GM19324 (cell line): ENCODE results near the gene ZBED3.

Experiments
- ATAC-seq: cut with Tn5 transposase; IDR thresholded peaks from one replicate; pipeline ENCODE4 v1.9.1; 2021; ENCODE audit warnings: mild to moderate bottlenecking, moderate library complexity; ENCODE audit not compliant: unreplicated experiment, low FRiP score

Gene ZBED3

GRCh38 chr5:77022511-77023417, 64.3 kb downstream of the ZBED3 start:
- no peak for ATAC-seq
